Fibroblast of lung (primary cell): ENCODE measurements around the gene LRRC3C. TPM values are rescaled to one million over a fixed set of nuclear protein-coding genes. Genes with fewer than 3 reads are reported as not detected.

ENCODE experiments used
- DNase-seq, 2 donors: peaks; one replicate each; pipeline versions ENCODE4 v3.0.0 to v3.0.0-alpha.2; 2010; ENCODE audit warnings: low read depth in 2 of 2
- H2AFZ ChIP-seq: 2 replicates; pipeline ENCODE4 v1.5.1; 2012; ENCODE audit warnings: low read length, control low read depth, inconsistent platforms
- H3K27ac ChIP-seq: 2 replicates; pipeline ENCODE4 v1.5.1; 2011; ENCODE audit warnings: low read length, control low read depth; ENCODE audit not compliant: insufficient read depth
- H3K27me3 ChIP-seq: 2 replicates; pipeline ENCODE4 v1.5.1; 2011; ENCODE audit warnings: mild to moderate bottlenecking, low read length; ENCODE audit not compliant: control insufficient read depth, insufficient read depth
- H3K36me3 ChIP-seq: 2 replicates; pipeline ENCODE4 v1.5.1; 2011; ENCODE audit warnings: low read length; ENCODE audit not compliant: control insufficient read depth, insufficient read depth
- H3K4me1 ChIP-seq: 2 replicates; pipeline ENCODE4 v1.5.1; 2011; ENCODE audit warnings: low read length; ENCODE audit not compliant: control insufficient read depth, insufficient read depth; ENCODE audit errors: extremely low read depth
- H3K4me2 ChIP-seq: 2 replicates; pipeline ENCODE4 v1.5.1; 2011; ENCODE audit warnings: low read length, control low read depth; ENCODE audit not compliant: insufficient read depth; ENCODE audit errors: extremely low read depth
- H3K4me3 ChIP-seq, 4 experiments: fragments of 200-600 bp in 1 of 4; sonication (generic) in 1 of 4; replicated peaks in 1 of 4; 2 replicates each; pipeline ENCODE4 v1.5.1; 2011 to 2016; ENCODE audit warnings: low read length in 4 of 4, low read depth in 3 of 4, mild to moderate bottlenecking in 3 of 4, control low read depth in 2 of 4, inconsistent platforms in 1 of 4, mixed read lengths in 1 of 4; ENCODE audit not compliant: insufficient read depth in 1 of 4; ENCODE audit errors: control extremely low read depth in 1 of 4
- H3K79me2 ChIP-seq: 2 replicates; pipeline ENCODE4 v1.5.1; 2012; ENCODE audit warnings: mild to moderate bottlenecking, low read length, inconsistent platforms; ENCODE audit not compliant: control insufficient read depth, insufficient read depth
- H3K9ac ChIP-seq: 2 replicates; pipeline ENCODE4 v1.5.1; 2011; ENCODE audit warnings: mild to moderate bottlenecking, low read length, control low read depth; ENCODE audit not compliant: insufficient read depth
- H3K9me3 ChIP-seq: 2 replicates; pipeline ENCODE4 v1.5.1; 2012; ENCODE audit warnings: low read depth, low read length; ENCODE audit not compliant: control insufficient read depth, insufficient read depth
- H4K20me1 ChIP-seq: 2 replicates; pipeline ENCODE4 v1.5.1; 2011; ENCODE audit warnings: low read length; ENCODE audit not compliant: control insufficient read depth, insufficient read depth; ENCODE audit errors: extremely low read depth
- EZH2 ChIP-seq: IDR thresholded peaks from 2 replicates; pipeline ENCODE4 v1.5.1; 2012; ENCODE audit warnings: low read length, control low read depth, mild to moderate bottlenecking; ENCODE audit errors: missing control alignments
- polyA plus RNA-seq, 2 donors: library from polyadenylated mRNA; depleted of rRNA in 1 of 2; stranded (reverse) in 1 of 2; unstranded in 1 of 2; fragments of >200 nt; gene quantifications; 2 replicates each; pipeline ENCODE4 v1.2.1, GENCODE V29; 2011 to 2012; ENCODE audit warnings: missing spikeins in 1 of 2
- total RNA-seq: library from RNA; depleted of rRNA; stranded (reverse); fragments of >200 nt; gene quantifications from 2 replicates; pipeline ENCODE4 v1.2.1, GENCODE V29; 2014
- TF ChIP-seq, protein P1 (sequence below), 2 donors: IDR thresholded peaks in 1 of 2; conservative IDR thresholded peaks in 1 of 2; 1 replicate in 1 of 2; 2 replicates in 1 of 2; pipeline ENCODE4 v1.5.1; 2011 to 2012; ENCODE audit warnings: low read length in 2 of 2, control low read depth in 1 of 2, inconsistent platforms in 1 of 2, low read depth in 1 of 2, mild to moderate bottlenecking in 1 of 2

Gene LRRC3C
- total and polyA plus RNA-seq, 2 donors (not counting 1 experiment from before 2014, with no cell fraction given): not detected

DNA sequence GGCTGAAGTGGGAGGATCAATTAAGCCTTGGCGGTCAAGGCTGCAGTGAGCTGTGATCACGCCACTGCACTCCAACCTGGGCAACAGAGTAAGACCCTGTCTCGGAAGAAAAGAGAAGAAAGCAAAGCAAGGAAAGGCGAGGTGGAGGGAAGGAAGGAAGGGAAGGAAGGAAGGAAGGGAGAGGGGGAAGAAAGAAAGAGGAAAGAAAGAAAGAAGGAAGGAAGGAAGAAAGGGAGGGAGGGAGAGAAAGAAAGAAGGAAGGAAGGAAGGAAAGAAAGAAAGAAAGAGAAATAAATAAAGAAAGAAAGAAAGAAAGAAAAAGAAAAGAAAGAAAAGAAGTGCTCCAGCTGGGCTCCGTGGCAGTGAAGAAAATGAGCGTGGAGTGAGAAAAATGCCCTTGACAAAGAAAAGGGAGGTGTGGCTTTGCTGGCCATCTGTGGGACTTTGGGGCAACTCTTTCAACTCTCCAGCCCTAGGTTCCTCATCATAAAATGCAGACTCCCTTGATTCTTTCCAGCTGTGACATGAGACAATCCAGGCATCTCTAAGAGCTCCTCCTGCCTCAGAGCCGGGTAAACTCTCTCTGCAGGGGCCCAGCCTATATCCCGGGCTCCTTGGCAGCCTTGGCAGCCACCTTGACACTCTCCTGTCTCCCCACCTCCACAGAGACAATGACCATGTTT, 37.6 kb downstream of the LRRC3C start:
- Histone ChIP-seq H3K27me3 (peaks cover 15% of the 10 kb centered on the region), H4K20me1 (no peaks in the 10 kb centered on the region), H2AFZ (no peak overlapping the region), H3K4me2 (no peak overlapping the region), H3K27ac (no peak overlapping the region), H3K9ac (no peak overlapping the region), H3K36me3 (no peaks in the 10 kb centered on the region), H3K4me3 (no peak overlapping the region), H3K79me2 (no peaks in the 10 kb centered on the region), H3K4me1 (no peaks in the 10 kb centered on the region), H3K9me3 (no peaks in the 10 kb centered on the region)
- DNase-seq: no peak
- no peak for TF ChIP-seq EZH2
- TF ChIP-seq, protein P1, sequence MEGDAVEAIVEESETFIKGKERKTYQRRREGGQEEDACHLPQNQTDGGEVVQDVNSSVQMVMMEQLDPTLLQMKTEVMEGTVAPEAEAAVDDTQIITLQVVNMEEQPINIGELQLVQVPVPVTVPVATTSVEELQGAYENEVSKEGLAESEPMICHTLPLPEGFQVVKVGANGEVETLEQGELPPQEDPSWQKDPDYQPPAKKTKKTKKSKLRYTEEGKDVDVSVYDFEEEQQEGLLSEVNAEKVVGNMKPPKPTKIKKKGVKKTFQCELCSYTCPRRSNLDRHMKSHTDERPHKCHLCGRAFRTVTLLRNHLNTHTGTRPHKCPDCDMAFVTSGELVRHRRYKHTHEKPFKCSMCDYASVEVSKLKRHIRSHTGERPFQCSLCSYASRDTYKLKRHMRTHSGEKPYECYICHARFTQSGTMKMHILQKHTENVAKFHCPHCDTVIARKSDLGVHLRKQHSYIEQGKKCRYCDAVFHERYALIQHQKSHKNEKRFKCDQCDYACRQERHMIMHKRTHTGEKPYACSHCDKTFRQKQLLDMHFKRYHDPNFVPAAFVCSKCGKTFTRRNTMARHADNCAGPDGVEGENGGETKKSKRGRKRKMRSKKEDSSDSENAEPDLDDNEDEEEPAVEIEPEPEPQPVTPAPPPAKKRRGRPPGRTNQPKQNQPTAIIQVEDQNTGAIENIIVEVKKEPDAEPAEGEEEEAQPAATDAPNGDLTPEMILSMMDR (conservative IDR thresholded peaks at IDR 0.05 in 1 of 2, IDR thresholded peaks at IDR 0.05 in 1 of 2; ENCODE audit: low read depth in 1 of 2, low read length in 2 of 2): no peak

DNA sequence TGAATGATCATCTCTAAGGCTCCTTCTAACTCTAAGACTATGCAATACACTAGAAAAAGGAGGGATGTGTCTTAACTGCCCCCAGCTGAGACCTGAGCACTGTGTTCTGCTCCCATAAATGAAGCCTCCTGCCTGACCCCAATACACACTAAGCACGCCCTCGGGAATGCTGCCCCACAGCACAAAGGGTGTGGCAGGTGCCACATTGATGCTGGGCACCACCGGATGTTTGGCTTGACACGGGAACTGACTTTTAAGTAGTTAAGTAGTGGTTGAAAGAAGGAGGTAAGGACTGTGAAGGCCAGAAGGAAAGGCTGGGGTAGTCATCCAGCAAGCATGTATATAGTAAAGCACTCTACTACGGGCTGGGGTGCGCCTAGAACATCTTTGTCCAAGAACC, 39.2 kb downstream of the LRRC3C start:
- TF ChIP-seq, protein P1 (conservative IDR thresholded peaks at IDR 0.05 in 1 of 2, IDR thresholded peaks at IDR 0.05 in 1 of 2; ENCODE audit: low read depth in 1 of 2, low read length in 2 of 2): no peak
- no peak for TF ChIP-seq EZH2
- no peak overlapping the region for H2AFZ ChIP-seq
- H3K27me3 ChIP-seq: peaks cover 30% of the 10 kb centered on the region
- H3K4me3 ChIP-seq: no peak overlapping the region
- H3K9me3 ChIP-seq: no peaks in the 10 kb centered on the region
- no peaks in the 10 kb centered on the region for H3K36me3 ChIP-seq
- no peak overlapping the region for H3K9ac ChIP-seq
- no peaks in the 10 kb centered on the region for H3K4me1 ChIP-seq
- no peak for DNase-seq
- H3K27ac ChIP-seq: no peak overlapping the region
- H4K20me1 ChIP-seq: no peaks in the 10 kb centered on the region
- no peak overlapping the region for H3K4me2 ChIP-seq
- H3K79me2 ChIP-seq: no peaks in the 10 kb centered on the region

GRCh38 chr17:39968761-39969160, 41.2 kb downstream of the LRRC3C start:
- no peaks in the 10 kb centered on the region for H3K4me1 ChIP-seq
- no peak overlapping the region for H3K27ac ChIP-seq
- H2AFZ ChIP-seq: no peak overlapping the region
- H3K4me3 ChIP-seq: no peak overlapping the region
- H3K9me3 ChIP-seq: no peaks in the 10 kb centered on the region
- DNase-seq: no peak
- TF ChIP-seq, protein P1 (conservative IDR thresholded peaks at IDR 0.05 in 1 of 2, IDR thresholded peaks at IDR 0.05 in 1 of 2; ENCODE audit: low read depth in 1 of 2, low read length in 2 of 2): no peak
- no peak for TF ChIP-seq EZH2
- no peak overlapping the region for H3K9ac ChIP-seq
- no peak overlapping the region for H3K4me2 ChIP-seq
- no peaks in the 10 kb centered on the region for H4K20me1 ChIP-seq
- no peaks in the 10 kb centered on the region for H3K79me2 ChIP-seq
- H3K36me3 ChIP-seq: no peaks in the 10 kb centered on the region
- peaks cover 31% of the 10 kb centered on the region for H3K27me3 ChIP-seq
